Liver (tissue), 9 donors: ENCODE data around the gene INHBC. TPM values are rescaled to one million over a fixed set of nuclear protein-coding genes. Genes with fewer than 3 reads are reported as not detected.

ENCODE experiments used
- DNase-seq: peaks from one replicate; pipeline ENCODE4 v3.0.0-alpha.2; 2017; ENCODE audit warnings: low spot score
- H3K27ac ChIP-seq, 2 donors: one replicate each; pipeline ENCODE4 v1.7.0; 2013; ENCODE audit warnings: inconsistent platforms in 2 of 2, low read length in 2 of 2, control low read depth in 1 of 2, low read depth in 1 of 2, mild to moderate bottlenecking in 1 of 2
- H3K27me3 ChIP-seq, 4 donors: one replicate each; pipeline versions ENCODE4 v1.6.1 to v1.7.0; 2013; ENCODE audit warnings: low read length in 3 of 4, inconsistent platforms in 1 of 4, mild to moderate bottlenecking in 1 of 4, moderate library complexity in 1 of 4; ENCODE audit not compliant: control insufficient read depth in 4 of 4, insufficient read depth in 4 of 4
- H3K36me3 ChIP-seq, 4 donors: one replicate each; pipeline versions ENCODE4 v1.6.1 to v1.7.0; 2013; ENCODE audit warnings: low read length in 3 of 4, mild to moderate bottlenecking in 3 of 4, low read depth in 1 of 4, moderate library complexity in 1 of 4; ENCODE audit not compliant: control insufficient read depth in 4 of 4, insufficient read depth in 3 of 4
- H3K4me1 ChIP-seq, 4 donors: one replicate each; pipeline versions ENCODE4 v1.6.1 to v1.7.0; 2013; ENCODE audit warnings: low read length in 3 of 4, mild to moderate bottlenecking in 3 of 4, moderate library complexity in 1 of 4; ENCODE audit not compliant: control insufficient read depth in 4 of 4, insufficient read depth in 4 of 4
- H3K4me3 ChIP-seq, 3 donors: one replicate each; pipeline versions ENCODE4 v1.6.1 to v1.7.0; 2013; ENCODE audit warnings: low read length in 3 of 3, control low read depth in 1 of 3, low read depth in 1 of 3, mild to moderate bottlenecking in 1 of 3
- H3K9ac ChIP-seq, 2 donors: one replicate each; pipeline ENCODE4 v1.7.0; 2013; ENCODE audit warnings: low read length in 2 of 2, mild to moderate bottlenecking in 2 of 2, moderate library complexity in 2 of 2, control low read depth in 1 of 2, low read depth in 1 of 2
- H3K9me3 ChIP-seq, 4 donors: one replicate each; pipeline versions ENCODE4 v1.6.1 to v1.7.0; 2013; ENCODE audit warnings: low read length in 3 of 4; ENCODE audit not compliant: control insufficient read depth in 4 of 4
- EGR1 ChIP-seq, 2 donors: IDR thresholded peaks; 2 replicates each; pipeline ENCODE4 v1.6.1; 2016 to 2018; ENCODE audit warnings: antibody characterized with exemption in 2 of 2, low read depth in 2 of 2
- FOXA1 ChIP-seq: IDR thresholded peaks from 2 replicates; pipeline ENCODE4 v1.6.1; 2016; ENCODE audit warnings: antibody characterized with exemption
- FOXA2 ChIP-seq: IDR thresholded peaks from 2 replicates; pipeline ENCODE4 v1.6.1; 2016; ENCODE audit warnings: antibody characterized with exemption
- GABPA ChIP-seq, 2 donors: IDR thresholded peaks in 1 of 2; conservative IDR thresholded peaks in 1 of 2; 2 replicates each; pipeline ENCODE4 v1.6.1; 2016; ENCODE audit warnings: antibody characterized with exemption in 2 of 2, mild to moderate bottlenecking in 1 of 2, moderate library complexity in 1 of 2
- HNF4A ChIP-seq, 2 donors: conservative IDR thresholded peaks; 2 replicates each; pipeline ENCODE4 v1.6.1; 2016; ENCODE audit warnings: antibody characterized with exemption in 2 of 2, mild to moderate bottlenecking in 2 of 2
- JUND ChIP-seq, 2 donors: IDR thresholded peaks; 2 replicates each; pipeline ENCODE4 v1.6.1; 2016; ENCODE audit warnings: antibody characterized with exemption in 2 of 2
- NR2F2 ChIP-seq: IDR thresholded peaks from 2 replicates; pipeline ENCODE4 v1.6.1; 2016; ENCODE audit warnings: antibody characterized with exemption
- RAD21 ChIP-seq, 2 donors: IDR thresholded peaks; 2 replicates each; pipeline ENCODE4 v1.6.1; 2016; ENCODE audit warnings: antibody characterized with exemption in 2 of 2, mild to moderate bottlenecking in 2 of 2
- RXRA ChIP-seq, 2 donors: IDR thresholded peaks; 2 replicates each; pipeline ENCODE4 v1.6.1; 2017 to 2018; ENCODE audit warnings: antibody characterized with exemption in 2 of 2, mild to moderate bottlenecking in 1 of 2
- SP1 ChIP-seq: IDR thresholded peaks from 2 replicates; pipeline ENCODE4 v1.6.1; 2018; ENCODE audit warnings: antibody characterized with exemption, mild to moderate bottlenecking
- TAF1 ChIP-seq: conservative IDR thresholded peaks from 2 replicates; pipeline ENCODE4 v1.6.1; 2016; ENCODE audit warnings: antibody characterized with exemption, mild to moderate bottlenecking
- WGBS: extraction: QIAGEN DNeasy Blood & Tissue Kit; methylation state at CpG from one replicate; pipeline ENCODE4 v1.1.7; 2013; 5-methylcytosine and 5-hydroxymethylcytosine counted together
- polyA plus RNA-seq, 2 donors: library from polyadenylated mRNA; stranded (reverse) in 1 of 2; unstranded in 1 of 2; fragments of 200-250 nt in 1 of 2; fragments of >200 nt in 1 of 2; fragmentation: Nextera tagmentation in 1 of 2; extraction: Ambion mirVana in 1 of 2; gene quantifications; one replicate each; pipeline versions ENCODE4 v1.2.1 to v1.2.3, GENCODE V29; 2013 to 2015
- total RNA-seq, 2 donors: library from RNA; depleted of rRNA; stranded (reverse); fragments of >200 nt; gene quantifications; one replicate each; pipeline ENCODE4 v1.2.3, GENCODE V29; 2014
- TF ChIP-seq, protein P1 (sequence below): IDR thresholded peaks from 2 replicates; pipeline ENCODE4 v1.6.1; 2016; ENCODE audit warnings: antibody characterized with exemption, mild to moderate bottlenecking
- TF ChIP-seq, protein P2 (sequence below): IDR thresholded peaks from 2 replicates; pipeline ENCODE4 v1.6.1; 2016; ENCODE audit warnings: antibody characterized with exemption
- TF ChIP-seq, protein P3 (sequence below): fragments of 150-350 bp; IDR thresholded peaks from 2 replicates; pipeline ENCODE4 v1.5.1; 2017; ENCODE audit warnings: improper control_type of control experiment, low read depth, low read length; ENCODE audit not compliant: missing input control
- TF ChIP-seq, protein P4 (sequence below): IDR thresholded peaks from 2 replicates; pipeline ENCODE4 v1.6.1; 2016; ENCODE audit warnings: antibody characterized with exemption
- donor health status: healthy.
- donor health status: healthy.
- donor health status: healthy.
- donor health status: healthy.
- donor health status: healthy.

Gene INHBC
- total and polyA plus RNA-seq, 4 donors = 2.8 to 134 (median 86.7) TPM

DNA sequence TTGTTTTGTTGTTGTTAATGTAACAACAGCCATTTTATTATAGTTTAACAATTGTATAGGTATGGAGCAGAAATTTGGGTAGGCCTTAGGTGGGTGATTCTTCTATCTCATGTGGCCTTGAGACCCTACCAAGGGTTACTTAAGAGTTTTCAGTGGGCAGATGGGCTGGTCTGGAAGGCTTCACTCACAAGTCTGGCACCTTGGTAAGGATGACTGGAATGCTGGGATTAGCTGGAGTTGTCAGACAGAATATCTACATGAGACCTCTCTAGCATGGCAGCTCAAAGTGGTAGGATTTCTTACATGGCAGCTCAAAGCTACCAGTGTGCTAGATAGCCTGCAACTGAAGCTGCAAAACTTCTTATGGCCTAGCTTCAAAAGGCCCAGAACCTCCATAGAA, 51.1 kb downstream of the INHBC start:
- Histone ChIP-seq H3K27ac (no peak overlapping the region), H3K4me1 (peaks cover 2 to 17% (median 11%) of the 10 kb centered on the region in 4 donors), H3K36me3 (peaks cover 3 to 14% (median 7%) of the 10 kb centered on the region in 4 donors), H3K9me3 (no peaks in the 10 kb centered on the region), H3K27me3 (no peaks in the 10 kb centered on the region), H3K4me3 (no peak overlapping the region), H3K9ac (no peak overlapping the region)
- no peak for DNase-seq
- TF ChIP-seq, protein P1, sequence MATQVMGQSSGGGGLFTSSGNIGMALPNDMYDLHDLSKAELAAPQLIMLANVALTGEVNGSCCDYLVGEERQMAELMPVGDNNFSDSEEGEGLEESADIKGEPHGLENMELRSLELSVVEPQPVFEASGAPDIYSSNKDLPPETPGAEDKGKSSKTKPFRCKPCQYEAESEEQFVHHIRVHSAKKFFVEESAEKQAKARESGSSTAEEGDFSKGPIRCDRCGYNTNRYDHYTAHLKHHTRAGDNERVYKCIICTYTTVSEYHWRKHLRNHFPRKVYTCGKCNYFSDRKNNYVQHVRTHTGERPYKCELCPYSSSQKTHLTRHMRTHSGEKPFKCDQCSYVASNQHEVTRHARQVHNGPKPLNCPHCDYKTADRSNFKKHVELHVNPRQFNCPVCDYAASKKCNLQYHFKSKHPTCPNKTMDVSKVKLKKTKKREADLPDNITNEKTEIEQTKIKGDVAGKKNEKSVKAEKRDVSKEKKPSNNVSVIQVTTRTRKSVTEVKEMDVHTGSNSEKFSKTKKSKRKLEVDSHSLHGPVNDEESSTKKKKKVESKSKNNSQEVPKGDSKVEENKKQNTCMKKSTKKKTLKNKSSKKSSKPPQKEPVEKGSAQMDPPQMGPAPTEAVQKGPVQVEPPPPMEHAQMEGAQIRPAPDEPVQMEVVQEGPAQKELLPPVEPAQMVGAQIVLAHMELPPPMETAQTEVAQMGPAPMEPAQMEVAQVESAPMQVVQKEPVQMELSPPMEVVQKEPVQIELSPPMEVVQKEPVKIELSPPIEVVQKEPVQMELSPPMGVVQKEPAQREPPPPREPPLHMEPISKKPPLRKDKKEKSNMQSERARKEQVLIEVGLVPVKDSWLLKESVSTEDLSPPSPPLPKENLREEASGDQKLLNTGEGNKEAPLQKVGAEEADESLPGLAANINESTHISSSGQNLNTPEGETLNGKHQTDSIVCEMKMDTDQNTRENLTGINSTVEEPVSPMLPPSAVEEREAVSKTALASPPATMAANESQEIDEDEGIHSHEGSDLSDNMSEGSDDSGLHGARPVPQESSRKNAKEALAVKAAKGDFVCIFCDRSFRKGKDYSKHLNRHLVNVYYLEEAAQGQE = no peak
- TF ChIP-seq JUND (IDR thresholded peaks at IDR 0.05) (no peak), HNF4A (conservative IDR thresholded peaks at IDR 0.05) (no peak), RXRA (IDR thresholded peaks at IDR 0.05) (no peak), FOXA1 (no peak), GABPA (IDR thresholded peaks at IDR 0.05 in 1 of 2, conservative IDR thresholded peaks at IDR 0.05 in 1 of 2) (no peak)
- TF ChIP-seq, protein P2, sequence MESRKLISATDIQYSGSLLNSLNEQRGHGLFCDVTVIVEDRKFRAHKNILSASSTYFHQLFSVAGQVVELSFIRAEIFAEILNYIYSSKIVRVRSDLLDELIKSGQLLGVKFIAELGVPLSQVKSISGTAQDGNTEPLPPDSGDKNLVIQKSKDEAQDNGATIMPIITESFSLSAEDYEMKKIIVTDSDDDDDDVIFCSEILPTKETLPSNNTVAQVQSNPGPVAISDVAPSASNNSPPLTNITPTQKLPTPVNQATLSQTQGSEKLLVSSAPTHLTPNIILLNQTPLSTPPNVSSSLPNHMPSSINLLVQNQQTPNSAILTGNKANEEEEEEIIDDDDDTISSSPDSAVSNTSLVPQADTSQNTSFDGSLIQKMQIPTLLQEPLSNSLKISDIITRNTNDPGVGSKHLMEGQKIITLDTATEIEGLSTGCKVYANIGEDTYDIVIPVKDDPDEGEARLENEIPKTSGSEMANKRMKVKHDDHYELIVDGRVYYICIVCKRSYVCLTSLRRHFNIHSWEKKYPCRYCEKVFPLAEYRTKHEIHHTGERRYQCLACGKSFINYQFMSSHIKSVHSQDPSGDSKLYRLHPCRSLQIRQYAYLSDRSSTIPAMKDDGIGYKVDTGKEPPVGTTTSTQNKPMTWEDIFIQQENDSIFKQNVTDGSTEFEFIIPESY = no peak
- TF ChIP-seq, protein P3, sequence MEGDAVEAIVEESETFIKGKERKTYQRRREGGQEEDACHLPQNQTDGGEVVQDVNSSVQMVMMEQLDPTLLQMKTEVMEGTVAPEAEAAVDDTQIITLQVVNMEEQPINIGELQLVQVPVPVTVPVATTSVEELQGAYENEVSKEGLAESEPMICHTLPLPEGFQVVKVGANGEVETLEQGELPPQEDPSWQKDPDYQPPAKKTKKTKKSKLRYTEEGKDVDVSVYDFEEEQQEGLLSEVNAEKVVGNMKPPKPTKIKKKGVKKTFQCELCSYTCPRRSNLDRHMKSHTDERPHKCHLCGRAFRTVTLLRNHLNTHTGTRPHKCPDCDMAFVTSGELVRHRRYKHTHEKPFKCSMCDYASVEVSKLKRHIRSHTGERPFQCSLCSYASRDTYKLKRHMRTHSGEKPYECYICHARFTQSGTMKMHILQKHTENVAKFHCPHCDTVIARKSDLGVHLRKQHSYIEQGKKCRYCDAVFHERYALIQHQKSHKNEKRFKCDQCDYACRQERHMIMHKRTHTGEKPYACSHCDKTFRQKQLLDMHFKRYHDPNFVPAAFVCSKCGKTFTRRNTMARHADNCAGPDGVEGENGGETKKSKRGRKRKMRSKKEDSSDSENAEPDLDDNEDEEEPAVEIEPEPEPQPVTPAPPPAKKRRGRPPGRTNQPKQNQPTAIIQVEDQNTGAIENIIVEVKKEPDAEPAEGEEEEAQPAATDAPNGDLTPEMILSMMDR = no peak

DNA sequence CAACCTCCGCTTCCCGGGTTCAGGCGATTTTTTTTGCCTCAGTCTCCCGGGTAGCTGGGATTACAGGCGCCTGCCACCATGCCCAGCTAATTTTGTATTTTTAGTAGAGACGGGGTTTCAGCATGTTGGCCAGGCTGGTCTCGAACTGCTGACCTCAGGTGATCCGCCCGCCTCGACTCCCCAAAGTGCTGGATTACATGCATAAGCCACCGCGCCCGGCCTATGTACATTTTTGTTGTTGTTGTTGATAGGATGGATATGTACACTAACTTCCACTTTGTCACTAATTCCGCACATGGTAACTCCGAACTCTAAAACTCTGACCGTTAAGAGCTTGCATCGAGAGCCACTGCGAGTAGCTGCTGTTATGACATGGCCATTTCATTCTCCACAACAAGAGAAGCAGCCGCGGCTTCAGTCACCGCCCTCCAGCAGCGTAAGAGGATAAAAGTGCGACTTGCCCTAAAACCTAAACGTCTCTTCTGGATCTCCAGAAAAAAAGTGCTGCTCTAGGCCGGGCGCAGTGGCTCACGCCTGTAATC, 52.5 kb downstream of the INHBC start:
- no peak overlapping the region for H3K9ac ChIP-seq
- DNase-seq = no peak
- peaks cover 5 to 23% (median 16%) of the 10 kb centered on the region in 4 donors for H3K36me3 ChIP-seq
- H3K9me3 ChIP-seq = no peaks in the 10 kb centered on the region
- no peak overlapping the region for H3K27ac ChIP-seq
- H3K27me3 ChIP-seq = no peaks in the 10 kb centered on the region
- H3K4me3 ChIP-seq = no peak overlapping the region
- peaks cover 2 to 17% (median 11%) of the 10 kb centered on the region in 4 donors for H3K4me1 ChIP-seq
- whole genome bisulfite sequencing = 91% methylated on average over 27 of the region's 27 CpGs
- TF ChIP-seq SP1 (no peak), NR2F2 (no peak), FOXA1 (no peak), RXRA (IDR thresholded peaks at IDR 0.05) (no peak), FOXA2 (no peak), HNF4A (conservative IDR thresholded peaks at IDR 0.05) (no peak), RAD21 (IDR thresholded peaks at IDR 0.05) (no peak), EGR1 (IDR thresholded peaks at IDR 0.05; ENCODE audit: low read depth in 2 of 2) (no peak), JUND (IDR thresholded peaks at IDR 0.05) (no peak), TAF1 (no peak)
- TF ChIP-seq, protein P2 = no peak
- TF ChIP-seq, protein P4, sequence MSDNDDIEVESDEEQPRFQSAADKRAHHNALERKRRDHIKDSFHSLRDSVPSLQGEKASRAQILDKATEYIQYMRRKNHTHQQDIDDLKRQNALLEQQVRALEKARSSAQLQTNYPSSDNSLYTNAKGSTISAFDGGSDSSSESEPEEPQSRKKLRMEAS = no peak
- TF ChIP-seq, protein P1 = no peak
- TF ChIP-seq, protein P3 = no peak
